H9 (cell line): ENCODE results near the gene CIDEC. TPM values are rescaled to one million over a fixed set of nuclear protein-coding genes. Genes with fewer than 3 reads are reported as not detected.

ENCODE experiments used
- DNase-seq: peaks from one replicate; pipeline ENCODE4 v3.0.0-alpha.2; 2017
- H2AFZ ChIP-seq: one replicate; pipeline ENCODE4 v1.6.1; 2013; ENCODE audit warnings: mild to moderate bottlenecking, low read length, control low read depth, moderate library complexity
- H2AK5ac ChIP-seq: 2 replicates; pipeline ENCODE4 v1.6.1; 2013; ENCODE audit warnings: low read length, control low read depth, mixed read lengths; ENCODE audit not compliant: insufficient read length
- H2BK120ac ChIP-seq: one replicate; pipeline ENCODE4 v1.6.1; 2013; ENCODE audit warnings: low read depth, mild to moderate bottlenecking, low read length, control low read depth, inconsistent platforms; ENCODE audit not compliant: poor library complexity, severe bottlenecking
- H2BK12ac ChIP-seq: 2 replicates; pipeline ENCODE4 v1.6.1; 2013; ENCODE audit warnings: low read length, control low read depth, mixed read lengths, low read depth; ENCODE audit not compliant: insufficient read length
- H2BK15ac ChIP-seq: 2 replicates; pipeline ENCODE4 v1.6.1; 2013; ENCODE audit warnings: low read depth, low read length, control low read depth
- H2BK20ac ChIP-seq: one replicate; pipeline ENCODE4 v1.6.1; 2013; ENCODE audit warnings: low read depth, mild to moderate bottlenecking, low read length, control low read depth, inconsistent platforms; ENCODE audit not compliant: poor library complexity, severe bottlenecking
- H2BK5ac ChIP-seq: 2 replicates; pipeline ENCODE4 v1.6.1; 2013; ENCODE audit warnings: low read length, control low read depth, mixed read lengths; ENCODE audit not compliant: insufficient read length
- H3K14ac ChIP-seq: 2 replicates; pipeline ENCODE4 v1.6.1; 2013; ENCODE audit warnings: low read length, control low read depth; ENCODE audit not compliant: insufficient read depth
- H3K18ac ChIP-seq: 2 replicates; pipeline ENCODE4 v1.6.1; 2013; ENCODE audit warnings: low read depth, mild to moderate bottlenecking, mixed read lengths, low read length, control low read depth; ENCODE audit not compliant: insufficient read length
- H3K23ac ChIP-seq: 2 replicates; pipeline ENCODE4 v1.6.1; 2013; ENCODE audit warnings: low read length, control low read depth, mixed read lengths, low read depth; ENCODE audit not compliant: insufficient read length
- H3K23me2 ChIP-seq: 2 replicates; pipeline ENCODE4 v1.6.1; 2013; ENCODE audit warnings: low read depth, mild to moderate bottlenecking, mixed read lengths, low read length, control low read depth; ENCODE audit not compliant: insufficient read length, poor library complexity, severe bottlenecking
- H3K27ac ChIP-seq: 2 replicates; pipeline ENCODE4 v1.5.1; 2013; ENCODE audit warnings: low read length, control low read depth, mixed read lengths, low read depth; ENCODE audit not compliant: insufficient read length
- H3K27me3 ChIP-seq: 2 replicates; pipeline ENCODE4 v1.6.1; 2013; ENCODE audit warnings: low read length, control low read depth, inconsistent platforms; ENCODE audit not compliant: insufficient read depth
- H3K4ac ChIP-seq: 2 replicates; pipeline ENCODE4 v1.6.1; 2013; ENCODE audit warnings: low read depth, mild to moderate bottlenecking, control low read depth, inconsistent platforms, low read length, moderate library complexity
- H3K4me1 ChIP-seq: 2 replicates; pipeline ENCODE4 v1.6.1; 2013; ENCODE audit warnings: low read length, control low read depth, inconsistent platforms; ENCODE audit not compliant: insufficient read depth
- H3K4me2 ChIP-seq: 2 replicates; pipeline ENCODE4 v1.6.1; 2013; ENCODE audit warnings: low read length, control low read depth, mixed read lengths; ENCODE audit not compliant: insufficient read length, insufficient read depth
- H3K56ac ChIP-seq: 2 replicates; pipeline ENCODE4 v1.6.1; 2013; ENCODE audit warnings: low read depth, mild to moderate bottlenecking, mixed read lengths, low read length, control low read depth; ENCODE audit not compliant: insufficient read length
- H3K79me1 ChIP-seq: 2 replicates; pipeline ENCODE4 v1.6.1; 2013; ENCODE audit warnings: low read depth, mild to moderate bottlenecking, moderate library complexity, low read length, control low read depth, inconsistent platforms; ENCODE audit not compliant: insufficient read depth, poor library complexity, severe bottlenecking
- H3K79me2 ChIP-seq: 2 replicates; pipeline ENCODE4 v1.6.1; 2013; ENCODE audit warnings: low read length, control low read depth, inconsistent platforms; ENCODE audit not compliant: insufficient read depth
- H3K9ac ChIP-seq: 2 replicates; pipeline ENCODE4 v1.6.1; 2013; ENCODE audit warnings: low read length, control low read depth, mixed read lengths; ENCODE audit not compliant: insufficient read length; ENCODE audit errors: extremely low read depth
- H3K9me3 ChIP-seq: one replicate; pipeline ENCODE4 v1.6.1; 2013; ENCODE audit warnings: low read depth, low read length, inconsistent platforms; ENCODE audit not compliant: control insufficient read depth
- H3T11ph ChIP-seq: one replicate; pipeline ENCODE4 v1.6.1; 2013; ENCODE audit warnings: mild to moderate bottlenecking, low read length, control low read depth, inconsistent platforms
- H4K20me1 ChIP-seq: one replicate; pipeline ENCODE4 v1.6.1; 2013; ENCODE audit not compliant: control insufficient read depth, insufficient read length, insufficient read depth
- H4K5ac ChIP-seq: 2 replicates; pipeline ENCODE4 v1.6.1; 2013; ENCODE audit warnings: low read depth, mild to moderate bottlenecking, mixed read lengths, low read length, control low read depth; ENCODE audit not compliant: insufficient read length
- H4K8ac ChIP-seq: replicated peaks from 2 replicates; pipeline ENCODE4 v1.6.1; 2013; ENCODE audit warnings: low read length, control low read depth, mixed read lengths, low read depth; ENCODE audit not compliant: insufficient read length
- H4K91ac ChIP-seq: 2 replicates; pipeline ENCODE4 v1.6.1; 2013; ENCODE audit warnings: low read depth, mild to moderate bottlenecking, moderate library complexity, mixed read lengths, low read length, control low read depth; ENCODE audit not compliant: insufficient read length
- H3K27ac Mint-ChIP-seq, 3 experiments: 2 replicates in 2 of 3; 3 replicates in 1 of 3; pipeline ENCODE4 v1.8.0; 2020 to 2021; ENCODE audit warnings: mixed read lengths in 3 of 3, mild to moderate bottlenecking in 1 of 3, moderate library complexity in 1 of 3
- H3K27me3 Mint-ChIP-seq: 2 replicates; pipeline ENCODE4 v1.8.0; 2021; ENCODE audit warnings: low read depth, mild to moderate bottlenecking, moderate library complexity, mixed read lengths
- H3K36me3 Mint-ChIP-seq, 3 experiments: 2 replicates in 2 of 3; 3 replicates in 1 of 3; pipeline ENCODE4 v1.8.0; 2020 to 2021; ENCODE audit warnings: low read depth in 3 of 3, mixed read lengths in 3 of 3; ENCODE audit not compliant: insufficient read depth in 1 of 3
- H3K4me1 Mint-ChIP-seq, 2 experiments: 2 replicates each; pipeline ENCODE4 v1.8.0; 2020; ENCODE audit warnings: mixed read lengths in 2 of 2
- H3K4me3 Mint-ChIP-seq, 2 experiments: 2 replicates in 1 of 2; 3 replicates in 1 of 2; pipeline ENCODE4 v1.8.0; 2020 to 2021; ENCODE audit warnings: mild to moderate bottlenecking in 2 of 2, mixed read lengths in 2 of 2, moderate library complexity in 1 of 2
- H3K9me3 Mint-ChIP-seq, 2 experiments: 2 replicates in 1 of 2; 3 replicates in 1 of 2; pipeline ENCODE4 v1.8.0; 2020; ENCODE audit warnings: mild to moderate bottlenecking in 2 of 2, mixed read lengths in 2 of 2, moderate library complexity in 1 of 2
- WGBS: extraction: QIAGEN DNeasy Blood & Tissue Kit; methylation state at CpG from one replicate; pipeline ENCODE4 v1.1.7; 2013; ENCODE audit warnings: missing lambda C conversion rate, low lambda C conversion rate, mixed read lengths; ENCODE audit not compliant: insufficient read length; ENCODE audit errors: extremely low coverage; 5-methylcytosine and 5-hydroxymethylcytosine counted together
- total RNA-seq: library from RNA; stranded (reverse); gene quantifications from 2 replicates; pipeline ENCODE4 v1.2.1, GENCODE V29; 2021
- TF ChIP-seq, protein P1 (sequence below): fragments of 200-600 bp; sonication (generic); conservative IDR thresholded peaks from 3 replicates; pipeline ENCODE4 v1.8.0; 2021; ENCODE audit warnings: antibody characterized with exemption, mild to moderate bottlenecking

CIDEC gene
- total RNA-seq, 1 experiment from 2014 or later = not detected

DNA sequence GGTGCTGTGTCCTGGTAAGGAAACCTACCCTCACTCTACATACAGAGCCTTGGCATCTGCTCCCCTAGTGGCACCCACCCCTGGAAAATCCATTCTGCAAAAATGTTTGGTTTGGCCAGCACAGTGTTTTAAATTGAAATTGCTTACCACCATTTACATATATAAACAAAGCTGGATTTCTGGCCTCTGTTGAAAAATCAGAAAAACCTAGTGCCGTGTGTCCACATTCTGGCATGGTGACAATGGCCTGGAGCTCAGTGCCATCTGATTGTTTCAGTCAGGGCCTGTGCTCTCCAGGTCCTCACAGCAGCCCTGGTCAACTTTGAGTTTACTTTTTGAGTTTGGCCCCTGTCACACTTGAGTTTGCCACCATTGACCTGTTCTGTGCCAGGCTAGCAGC is 34.0 kb upstream of the CIDEC start:
- peaks cover 17% of the 10 kb centered on the region for H3K27me3 Mint-ChIP-seq
- Histone ChIP-seq H3K27ac (no peak overlapping the region), H4K91ac (no peak overlapping the region), H2AFZ (no peak overlapping the region), H3K9me3 (no peaks in the 10 kb centered on the region), H2AK5ac (no peak overlapping the region), H3K27me3 (no peaks in the 10 kb centered on the region; the same call in 1 of the 2 replicates), H2BK5ac (no peak overlapping the region), H3T11ph (no peak overlapping the region), H3K23ac (no peak overlapping the region), H4K5ac (no peak overlapping the region), H3K79me1 (no peaks in the 10 kb centered on the region), H3K79me2 (no peaks in the 10 kb centered on the region), H2BK15ac (no peak overlapping the region), H4K20me1 (no peaks in the 10 kb centered on the region), H2BK120ac (no peak overlapping the region), H3K4ac (no peak overlapping the region), H3K4me2 (no peak overlapping the region), H3K23me2 (peaks cover 15% of the 10 kb centered on the region), H3K56ac (no peak overlapping the region), H3K9ac (no peak overlapping the region), H3K14ac (no peak overlapping the region), H4K8ac (no peak overlapping the region), H3K4me1 (peaks cover 4% of the 10 kb centered on the region; the same call in 1 of the 2 replicates), H3K18ac (no peak overlapping the region), H2BK20ac (no peak overlapping the region), H2BK12ac (no peak overlapping the region)
- DNase-seq = no peak
- TF ChIP-seq, protein P1, sequence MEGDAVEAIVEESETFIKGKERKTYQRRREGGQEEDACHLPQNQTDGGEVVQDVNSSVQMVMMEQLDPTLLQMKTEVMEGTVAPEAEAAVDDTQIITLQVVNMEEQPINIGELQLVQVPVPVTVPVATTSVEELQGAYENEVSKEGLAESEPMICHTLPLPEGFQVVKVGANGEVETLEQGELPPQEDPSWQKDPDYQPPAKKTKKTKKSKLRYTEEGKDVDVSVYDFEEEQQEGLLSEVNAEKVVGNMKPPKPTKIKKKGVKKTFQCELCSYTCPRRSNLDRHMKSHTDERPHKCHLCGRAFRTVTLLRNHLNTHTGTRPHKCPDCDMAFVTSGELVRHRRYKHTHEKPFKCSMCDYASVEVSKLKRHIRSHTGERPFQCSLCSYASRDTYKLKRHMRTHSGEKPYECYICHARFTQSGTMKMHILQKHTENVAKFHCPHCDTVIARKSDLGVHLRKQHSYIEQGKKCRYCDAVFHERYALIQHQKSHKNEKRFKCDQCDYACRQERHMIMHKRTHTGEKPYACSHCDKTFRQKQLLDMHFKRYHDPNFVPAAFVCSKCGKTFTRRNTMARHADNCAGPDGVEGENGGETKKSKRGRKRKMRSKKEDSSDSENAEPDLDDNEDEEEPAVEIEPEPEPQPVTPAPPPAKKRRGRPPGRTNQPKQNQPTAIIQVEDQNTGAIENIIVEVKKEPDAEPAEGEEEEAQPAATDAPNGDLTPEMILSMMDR = no peak
- no peak overlapping the region for H3K27ac Mint-ChIP-seq
- H3K9me3 Mint-ChIP-seq = no peaks in the 10 kb centered on the region; a peak in 2 of 5 replicates
- H3K36me3 Mint-ChIP-seq = peaks cover 0 to 5% (median 0%) of the 10 kb centered on the region in 3 experiments; a peak in 1 of 7 replicates
- WGBS = no CpG with 5 or more reads among the region's 1 CpG
- peaks cover 15 to 27% of the 10 kb centered on the region in 2 experiments for H3K4me1 Mint-ChIP-seq
- no peak overlapping the region for H3K4me3 Mint-ChIP-seq
